ENCODE data around the gene KAT2B.

DNA sequence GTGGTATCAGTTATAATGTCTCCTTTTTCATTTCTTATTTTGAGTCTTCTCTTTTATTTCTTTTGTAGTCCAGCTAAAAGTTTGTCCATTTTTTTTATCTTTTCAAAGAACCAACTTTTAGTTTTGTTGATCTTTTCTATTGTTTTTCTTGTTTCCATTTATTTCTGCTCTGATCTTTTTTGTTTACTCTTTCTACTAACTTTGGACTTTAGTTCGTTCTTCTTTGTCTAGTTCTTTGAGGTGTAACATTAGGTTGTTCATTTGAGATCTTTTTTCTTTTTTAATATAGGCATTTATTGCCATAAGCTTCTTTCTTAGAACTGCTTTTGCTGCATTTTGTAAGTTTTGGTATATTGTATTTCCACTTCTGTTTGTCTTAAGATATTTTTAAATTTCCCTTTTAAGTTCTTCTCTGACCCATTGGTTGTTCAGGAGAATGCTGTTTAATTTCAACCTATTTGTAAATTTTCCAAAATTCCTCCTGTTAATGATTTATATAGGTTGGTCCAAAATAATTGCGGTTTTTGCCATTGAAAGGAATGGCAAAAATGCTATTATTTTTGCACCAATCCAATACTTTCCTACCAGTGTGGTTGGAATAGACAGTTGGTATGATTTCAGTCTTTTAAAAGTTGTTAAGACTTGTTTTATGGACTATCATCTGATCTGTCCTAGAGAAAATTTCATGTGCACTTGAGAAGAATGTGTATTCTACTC is 51.2 kb downstream of the KAT2B start:
- TF ChIP-seq CTCF (IDR thresholded peaks at IDR 0.05) (no peak), ZFX (IDR thresholded peaks at IDR 0.05; ENCODE audit: borderline replicate concordance) (no peak)
